Endothelial cell of umbilical vein (primary cell): Measurements from ENCODE around the gene BTN3A1.

ENCODE experiments used
- CTCF ChIP-seq, 2 donors: IDR thresholded peaks; 1 replicate in 1 of 2; 2 replicates in 1 of 2; pipeline ENCODE4 v1.5.1; 2011; ENCODE audit warnings: low read length in 2 of 2, mild to moderate bottlenecking in 2 of 2, moderate library complexity in 2 of 2, control low read depth in 1 of 2, inconsistent platforms in 1 of 2, low read depth in 1 of 2; ENCODE audit not compliant: insufficient read depth in 1 of 2; ENCODE audit errors: extremely low read depth in 1 of 2
- EZH2 ChIP-seq: IDR thresholded peaks from 2 replicates; pipeline ENCODE4 v1.6.1; 2012; ENCODE audit warnings: borderline replicate concordance, low read depth, mild to moderate bottlenecking, moderate library complexity, low read length, inconsistent platforms; ENCODE audit not compliant: severe bottlenecking
- FOS ChIP-seq: IDR thresholded peaks from 2 replicates; pipeline ENCODE4 v1.6.1; 2011; ENCODE audit warnings: mild to moderate bottlenecking, low read length, moderate library complexity, borderline replicate concordance; ENCODE audit not compliant: insufficient read depth
- JUN ChIP-seq: IDR thresholded peaks from 2 replicates; pipeline ENCODE4 v1.6.1; 2011; ENCODE audit warnings: borderline replicate concordance, low read depth; ENCODE audit not compliant: insufficient read length, insufficient read depth
- MAX ChIP-seq: IDR thresholded peaks from 2 replicates; pipeline ENCODE4 v1.6.1; 2011; ENCODE audit not compliant: insufficient read depth, insufficient read length
- MYC ChIP-seq: IDR thresholded peaks from one replicate; pipeline ENCODE4 v1.6.1; 2011; ENCODE audit warnings: mild to moderate bottlenecking, low read depth, low read length
- POLR2A ChIP-seq: IDR thresholded peaks from 2 replicates; pipeline ENCODE4 v1.6.1; 2012; ENCODE audit warnings: low read depth, mild to moderate bottlenecking, control low read depth, low read length
- POLR2AphosphoS5 ChIP-seq: IDR thresholded peaks from 2 replicates; pipeline ENCODE4 v1.6.1; 2012; ENCODE audit warnings: low read depth, mild to moderate bottlenecking, control low read depth, low read length, moderate library complexity; ENCODE audit not compliant: insufficient read depth

- no peak for TF ChIP-seq CTCF (IDR thresholded peaks at IDR 0.05; ENCODE audit: extremely low read depth in 1 of 2, insufficient read depth in 1 of 2, low read depth in 1 of 2, low read length in 2 of 2)
- no peak for TF ChIP-seq POLR2A
- no peak for TF ChIP-seq POLR2AphosphoS5
- no peak for TF ChIP-seq EZH2
- no peak for TF ChIP-seq MYC
- TF ChIP-seq MAX = no peak
- peak; percentile 32 for TF ChIP-seq FOS
- peak; percentile 6 for TF ChIP-seq JUN
These were observed 13.7 kb downstream of the BTN3A1 start for GRCh38 chr6:26415791-26416190.
